ENCODE data around the gene STAM.

Gene STAM

DNA sequence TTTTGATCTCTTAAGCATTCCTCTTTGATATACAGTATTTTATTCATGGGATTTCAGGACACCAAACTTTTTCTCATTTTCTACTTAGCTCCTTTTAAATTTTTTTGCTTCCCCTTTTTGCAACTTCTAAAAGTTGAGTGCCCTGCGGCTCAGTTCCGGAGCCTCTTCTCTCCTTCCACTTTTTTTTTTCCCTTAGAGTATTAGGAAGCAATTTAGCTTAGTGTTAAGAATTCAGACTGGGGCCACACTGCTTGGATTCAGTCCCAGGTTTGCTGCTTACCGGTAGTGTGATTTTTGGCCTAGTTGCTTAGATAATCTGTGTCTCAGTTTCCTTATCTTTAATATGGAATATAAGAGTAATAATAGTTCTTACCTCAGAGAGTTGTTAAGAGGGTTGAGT, 3.4 kb downstream of the STAM start:
- DNase-seq (ENCODE audit: low spot score): no peak

DNA sequence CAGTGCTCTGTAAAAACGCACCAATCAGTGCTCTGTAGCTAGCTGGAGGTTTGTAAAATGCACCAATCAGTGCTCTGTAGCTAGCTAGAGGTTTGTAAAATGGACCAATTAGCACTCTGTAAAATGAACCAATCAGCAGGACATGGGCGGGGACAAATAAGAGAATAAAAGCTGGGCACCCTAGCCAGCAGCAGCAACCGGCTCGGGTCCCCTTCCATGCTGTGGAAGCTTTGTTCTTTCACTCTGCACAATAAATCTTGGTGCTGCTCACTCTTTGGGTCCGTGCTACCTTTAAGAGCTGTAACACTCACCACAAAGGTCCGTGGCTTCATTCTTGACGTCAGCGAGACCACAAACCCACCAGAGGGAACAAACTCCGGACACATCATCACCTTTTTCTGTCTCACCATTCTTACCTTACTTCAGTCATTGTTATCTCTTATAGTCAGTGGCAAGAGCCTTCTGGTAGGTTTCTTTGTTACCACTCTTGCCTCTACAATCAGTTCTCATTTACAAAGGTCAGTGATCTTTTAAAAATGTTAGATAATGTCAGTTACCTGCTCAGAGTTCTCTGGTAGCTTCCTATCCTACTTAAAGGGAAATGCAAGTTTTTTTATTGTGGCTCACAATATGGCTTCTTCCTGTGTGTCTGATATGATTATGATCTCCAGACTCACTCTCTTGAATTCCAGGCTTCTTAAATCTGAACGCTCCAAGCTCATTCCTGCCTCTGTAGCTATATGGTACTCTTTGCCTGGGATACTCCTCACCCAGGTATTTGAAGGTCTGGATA, 4.5 kb downstream of the STAM start:
- DNase-seq (ENCODE audit: low spot score): no peak

DNA sequence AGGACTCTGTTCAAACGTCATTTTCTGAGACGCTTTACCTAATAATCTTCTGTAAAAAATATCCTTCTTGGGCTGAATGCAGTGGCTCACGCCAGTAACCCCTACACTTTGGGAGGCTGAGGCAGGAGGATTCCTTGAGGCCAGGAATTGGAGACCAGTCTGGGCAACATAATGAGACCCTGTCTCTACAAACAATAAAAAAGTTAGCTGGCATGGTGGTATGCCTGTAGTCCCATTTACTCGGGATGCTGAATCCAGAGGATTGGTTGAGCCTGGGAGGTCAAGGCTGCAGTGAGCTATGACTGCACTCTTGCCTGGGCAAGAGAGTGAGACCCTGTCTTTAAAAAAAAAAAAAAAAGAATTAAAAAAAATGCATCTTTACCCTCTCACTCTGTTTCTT, 5.1 kb downstream of the STAM start:
- DNase-seq (ENCODE audit: low spot score): no peak

DNA sequence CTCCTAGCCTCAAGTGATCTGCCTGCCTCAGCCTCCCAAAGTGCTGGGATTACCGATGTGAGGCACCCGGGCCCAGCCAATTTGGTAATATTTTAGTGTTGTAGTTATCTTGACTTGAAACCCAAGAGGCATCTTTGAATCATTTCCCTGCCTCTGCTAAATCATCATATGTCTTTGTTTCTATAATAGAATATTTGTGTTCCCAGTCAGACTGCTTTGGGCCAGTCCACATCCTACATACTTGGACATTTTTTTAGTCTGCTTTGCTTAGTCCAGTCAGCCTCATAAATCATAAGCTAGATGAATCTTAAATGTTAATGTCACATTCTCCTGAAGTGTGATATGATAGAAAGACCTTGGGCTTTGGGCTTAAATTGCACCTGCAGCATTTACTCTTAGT, 5.9 kb downstream of the STAM start:
- no peak for DNase-seq (ENCODE audit: low spot score)

DNA sequence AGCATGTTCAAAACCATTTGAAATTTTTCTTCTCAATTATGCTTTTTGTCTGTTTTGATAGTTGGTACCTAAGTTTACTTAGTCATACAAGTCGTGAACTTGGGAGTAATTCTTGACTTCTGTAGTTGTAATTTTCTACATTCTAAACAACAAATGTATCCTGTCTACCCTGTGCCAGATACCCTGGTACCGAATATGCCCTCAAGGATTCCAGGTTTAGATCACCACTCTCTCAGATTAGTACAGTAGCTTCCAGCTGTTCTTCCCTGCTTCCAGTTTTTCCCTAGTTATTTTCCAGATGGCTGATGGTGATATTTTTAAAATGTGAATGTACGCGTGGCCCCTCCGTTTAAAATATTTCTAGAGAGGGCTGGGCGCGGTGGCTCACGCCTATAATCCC, 6.5 kb downstream of the STAM start:
- no peak for DNase-seq (ENCODE audit: low spot score)

DNA sequence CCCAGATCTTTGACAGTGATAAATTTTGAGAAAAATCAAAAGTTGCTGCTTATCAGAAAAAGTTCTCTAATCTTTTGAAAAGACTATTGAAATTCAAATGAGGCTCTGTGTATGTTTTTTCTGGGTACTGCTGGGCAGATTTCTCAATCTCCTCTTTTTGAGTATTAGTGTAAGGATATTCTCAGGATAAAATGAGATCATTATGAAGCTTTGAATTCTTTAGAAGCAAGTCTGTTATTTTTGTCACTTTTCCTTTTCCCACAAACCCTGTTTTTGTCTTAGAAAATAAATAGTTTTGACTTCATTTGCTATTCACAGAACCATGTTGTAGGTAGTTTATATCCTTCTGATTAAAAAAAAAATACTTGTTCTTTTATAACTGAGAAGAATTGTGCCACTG, 7.9 kb downstream of the STAM start:
- DNase-seq (ENCODE audit: low spot score): no peak

DNA sequence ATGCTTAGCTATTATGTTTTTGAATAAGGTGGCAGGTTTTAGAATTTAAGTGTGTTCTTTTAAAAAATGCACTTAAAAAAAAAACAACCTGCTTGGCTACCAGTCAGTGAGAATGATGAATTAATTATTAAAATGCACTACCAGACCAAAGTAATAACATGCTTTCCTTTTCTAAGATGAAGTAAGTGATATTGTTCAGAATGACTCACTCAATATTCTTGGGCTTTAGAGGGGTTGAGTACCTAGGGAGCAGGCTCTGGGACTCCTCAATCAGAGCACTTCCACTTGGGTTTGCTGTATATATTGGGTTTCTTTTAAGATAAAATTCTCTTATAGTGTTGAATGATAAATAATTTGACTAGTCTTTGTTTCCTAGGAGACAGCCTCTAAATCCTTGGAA, 8.6 kb downstream of the STAM start:
- no peak for DNase-seq (ENCODE audit: low spot score)

DNA sequence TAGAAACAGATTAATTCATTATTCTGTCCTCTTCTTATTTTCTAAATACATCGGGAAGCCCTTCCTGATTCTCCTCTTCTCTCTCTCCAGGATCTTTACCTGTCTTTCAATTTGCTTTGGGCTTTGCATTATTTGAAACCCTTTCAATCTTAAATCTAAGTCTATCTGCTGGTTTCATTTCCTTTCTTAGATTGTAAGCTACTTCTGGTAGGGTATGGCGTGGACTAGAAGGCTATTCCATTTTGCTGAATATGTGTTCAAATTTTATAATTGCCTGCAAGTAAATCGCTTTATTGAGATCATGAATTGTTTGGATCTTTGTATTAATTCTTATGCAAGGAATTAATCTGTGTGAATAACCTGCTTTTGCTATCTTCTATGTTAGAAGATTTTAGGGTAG, 11.1 kb downstream of the STAM start:
- DNase-seq (ENCODE audit: low spot score): no peak

DNA sequence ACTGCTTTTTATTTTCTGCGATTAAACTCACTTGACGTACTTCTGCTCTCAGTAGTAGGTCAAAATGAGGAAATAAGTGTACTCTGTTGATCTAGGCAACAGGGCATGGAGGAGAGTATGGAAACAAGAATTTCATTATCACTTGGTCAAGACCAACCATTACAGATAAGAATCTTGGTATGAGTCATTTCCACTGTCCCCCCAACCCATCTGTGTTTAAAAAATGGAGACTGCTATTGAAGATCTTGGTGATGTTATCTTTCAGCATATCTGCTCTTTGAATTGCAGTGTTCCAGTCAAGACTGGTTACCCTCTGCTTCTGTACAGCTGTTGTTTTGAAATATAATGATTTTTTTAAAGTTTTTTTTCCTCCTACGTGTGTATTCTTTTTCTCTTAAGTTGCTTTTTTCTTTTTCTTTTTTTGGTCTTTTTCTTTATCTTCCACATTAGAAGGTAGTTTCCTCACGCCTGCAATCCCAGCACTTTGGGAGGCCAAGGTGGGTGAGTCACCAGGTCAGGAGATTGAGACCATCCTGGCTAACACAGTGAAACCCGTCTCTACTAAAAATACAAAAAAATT, 11.7 kb downstream of the STAM start:
- no peak for DNase-seq (ENCODE audit: low spot score)

DNA sequence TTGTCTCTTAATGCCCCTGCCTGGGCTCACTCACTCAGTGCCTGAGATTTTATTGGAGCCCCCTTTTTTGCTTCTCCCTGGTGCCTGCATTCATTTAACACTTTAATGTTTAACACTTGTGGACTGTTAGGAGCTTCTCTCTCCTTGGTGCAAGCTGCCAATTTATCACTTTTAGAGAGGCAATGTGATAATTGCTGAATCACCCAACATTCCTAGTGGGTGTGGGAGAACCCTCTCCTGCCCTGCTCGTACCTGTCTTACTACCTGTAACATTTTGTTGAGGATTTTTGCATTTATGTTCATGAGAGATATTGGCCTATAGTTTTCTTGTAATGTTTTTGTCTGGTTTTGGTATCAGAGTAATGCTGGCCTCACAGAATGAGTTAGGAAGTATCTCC, 13.2 kb downstream of the STAM start:
- DNase-seq (ENCODE audit: low spot score): no peak

DNA sequence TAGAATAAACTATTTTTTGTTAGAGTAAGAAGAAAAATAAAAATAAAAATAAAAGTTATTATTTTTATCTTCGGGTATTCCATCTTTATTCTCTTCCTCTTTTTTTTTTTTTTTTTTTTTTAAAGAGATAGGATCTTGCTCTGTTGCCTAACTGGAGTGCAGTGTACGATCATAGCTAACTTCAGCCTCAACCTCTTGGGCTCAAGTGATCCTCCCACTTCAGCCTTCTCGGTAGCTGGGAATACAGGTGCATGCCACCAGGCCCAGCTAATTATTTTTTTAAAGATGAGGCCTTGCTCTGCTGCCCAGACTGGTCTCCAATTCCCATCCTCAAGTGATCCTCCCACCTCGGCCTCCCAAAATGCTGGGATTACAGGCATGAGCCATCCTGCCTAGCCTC, 15.4 kb downstream of the STAM start:
- DNase-seq (ENCODE audit: low spot score): no peak

DNA sequence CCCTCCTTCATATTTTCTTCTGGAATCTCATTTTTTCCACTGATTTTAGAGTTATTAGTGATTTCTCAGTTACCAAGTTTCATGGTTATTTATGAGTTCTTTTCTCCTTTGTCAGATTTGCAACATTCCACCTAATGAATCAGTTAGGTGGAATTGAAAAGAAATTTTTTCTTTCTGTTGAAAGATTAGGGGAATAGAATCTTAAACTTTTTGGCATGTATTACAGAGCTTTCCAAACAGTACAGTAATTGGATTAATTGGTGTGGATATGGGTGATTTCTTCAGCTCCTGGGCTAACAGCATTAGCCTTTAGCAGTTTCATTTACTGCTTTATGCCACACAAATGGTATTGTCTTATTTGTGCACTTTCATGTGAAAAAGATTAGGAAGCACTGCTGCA, 17.0 kb downstream of the STAM start:
- no peak for DNase-seq (ENCODE audit: low spot score)

DNA sequence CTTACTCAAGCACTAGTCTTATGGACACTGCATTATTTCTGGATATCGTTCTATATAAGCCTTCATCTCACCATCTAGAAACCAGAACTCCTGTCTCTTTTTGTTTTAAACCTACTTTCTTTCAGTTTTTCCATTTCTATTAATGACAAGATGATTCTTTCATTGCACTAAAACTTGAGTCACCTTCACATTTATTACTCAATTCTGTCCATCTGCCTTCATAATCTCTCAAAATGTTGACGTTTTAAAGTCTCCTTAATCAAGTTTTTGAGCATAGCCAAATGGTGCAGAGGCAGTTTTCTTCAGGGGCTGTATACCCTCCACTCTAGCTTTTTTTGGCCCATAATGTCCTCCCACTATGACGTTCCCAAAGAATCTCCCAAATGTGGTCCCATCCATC, 17.6 kb downstream of the STAM start:
- DNase-seq (ENCODE audit: low spot score): no peak

DNA sequence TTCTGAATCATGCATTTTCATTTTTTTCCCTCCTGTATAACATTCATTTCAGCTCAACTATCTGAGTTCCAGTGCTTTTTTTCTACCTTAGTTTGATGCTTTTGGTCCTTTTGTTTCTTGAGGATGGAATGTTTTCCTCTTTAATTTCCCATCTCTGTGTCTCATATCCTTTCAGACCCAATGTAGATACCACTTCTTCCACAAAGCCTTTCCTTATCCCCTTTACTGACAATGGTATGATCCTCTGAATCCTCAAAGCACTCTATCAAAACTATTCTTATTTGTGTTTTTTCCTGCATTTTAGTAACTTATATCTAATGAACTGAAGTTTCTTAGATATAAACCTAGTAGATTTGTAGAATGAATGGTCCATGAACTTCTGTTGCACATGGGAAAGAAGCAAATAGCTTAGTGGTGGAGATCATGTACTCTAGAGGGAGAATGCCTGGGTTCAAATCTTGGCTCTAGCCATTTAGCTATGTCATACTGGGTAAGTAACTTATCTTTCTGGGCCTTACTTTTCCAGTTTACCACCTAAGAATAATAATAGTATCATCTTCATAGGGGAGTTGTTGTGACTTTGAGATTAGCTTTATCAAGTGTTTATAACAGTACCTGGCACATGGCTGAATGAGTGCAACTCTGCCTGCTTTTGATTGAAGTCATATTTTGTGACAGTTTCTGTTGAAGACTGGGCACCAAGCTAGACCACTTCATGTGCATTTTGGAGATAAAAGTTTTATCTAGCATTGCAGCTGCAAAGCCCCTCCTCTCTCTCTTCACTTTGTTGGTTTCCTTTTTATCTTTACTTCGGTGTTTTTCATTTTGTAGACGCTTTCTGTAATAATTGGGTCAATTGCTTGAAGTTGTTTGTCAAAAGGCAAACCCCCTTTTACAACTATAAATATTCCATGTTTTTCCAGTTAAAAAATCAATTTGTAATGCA, 18.5 kb downstream of the STAM start:
- DNase-seq (ENCODE audit: low spot score): no peak

DNA sequence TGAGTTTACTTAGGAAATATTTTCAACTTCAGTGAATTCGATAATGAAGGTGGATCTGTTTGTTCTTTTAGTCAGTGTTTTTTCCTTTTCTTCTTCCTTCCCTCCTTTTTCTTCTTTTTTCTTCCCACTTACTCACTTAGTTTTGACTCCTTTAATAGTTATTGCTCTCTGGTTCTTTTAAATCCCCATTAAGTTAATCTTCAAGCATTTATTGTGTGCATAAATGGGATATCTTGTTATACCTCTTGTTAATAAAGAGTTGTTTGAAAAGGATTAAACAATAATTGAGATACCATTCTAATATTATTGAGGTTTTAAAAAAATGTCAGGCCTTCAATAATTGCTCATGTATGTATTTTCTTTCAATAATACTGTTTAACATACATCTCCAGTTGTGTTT, 19.5 kb downstream of the STAM start:
- DNase-seq (ENCODE audit: low spot score): no peak

DNA sequence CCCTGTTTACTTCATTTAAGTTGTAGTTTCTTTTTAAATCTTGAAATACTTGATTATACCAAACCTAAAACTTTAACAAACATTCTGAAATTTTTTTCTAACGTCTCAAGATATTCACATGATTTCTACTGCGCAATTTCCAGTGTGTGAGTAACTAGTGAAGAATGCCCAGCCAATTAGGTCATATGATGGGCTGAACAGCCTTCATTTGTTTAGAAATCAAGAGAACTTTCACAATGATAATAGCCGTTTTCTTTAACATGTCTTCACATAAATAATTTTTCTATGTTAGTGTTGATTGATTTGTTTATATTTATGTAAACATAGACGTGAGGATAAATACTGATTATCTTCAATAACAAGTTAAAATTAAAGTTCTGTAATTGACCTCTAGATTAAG, 21.8 kb downstream of the STAM start:
- DNase-seq (ENCODE audit: low spot score): no peak

DNA sequence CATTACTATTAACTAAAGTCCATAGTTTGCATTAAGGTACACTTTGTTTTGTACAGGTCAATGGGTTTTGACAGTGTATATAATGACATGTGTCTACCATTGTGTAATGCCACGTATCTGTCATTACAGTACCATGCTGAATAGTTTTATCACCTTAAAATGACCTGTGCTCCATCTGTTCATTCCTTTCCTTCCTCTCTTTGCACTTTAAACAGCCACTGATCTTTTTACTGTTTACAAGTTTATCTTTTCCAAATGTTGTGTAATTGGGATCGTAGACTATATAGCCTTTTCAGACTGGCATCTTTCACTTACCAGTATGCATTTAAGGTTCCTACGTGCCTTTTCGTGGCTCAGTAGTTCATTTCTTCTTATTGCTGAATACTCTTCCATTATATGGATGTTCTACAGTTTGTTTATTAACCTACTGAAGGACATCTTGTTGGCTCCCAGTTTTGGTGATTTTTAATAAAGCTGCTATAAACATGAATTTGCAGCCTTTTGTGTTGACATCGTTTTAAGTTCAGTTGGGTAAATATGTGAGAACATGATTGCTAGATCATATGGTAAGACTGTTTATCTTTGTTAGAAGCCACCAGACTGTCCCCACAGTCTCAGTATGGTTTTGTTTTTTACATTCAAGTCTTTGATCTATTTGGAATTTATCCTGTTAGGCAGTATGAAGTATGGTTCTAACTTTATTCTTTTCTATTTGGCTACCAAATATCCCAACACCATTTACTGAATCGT, 24.7 kb downstream of the STAM start:
- no peak for DNase-seq (ENCODE audit: low spot score)

DNA sequence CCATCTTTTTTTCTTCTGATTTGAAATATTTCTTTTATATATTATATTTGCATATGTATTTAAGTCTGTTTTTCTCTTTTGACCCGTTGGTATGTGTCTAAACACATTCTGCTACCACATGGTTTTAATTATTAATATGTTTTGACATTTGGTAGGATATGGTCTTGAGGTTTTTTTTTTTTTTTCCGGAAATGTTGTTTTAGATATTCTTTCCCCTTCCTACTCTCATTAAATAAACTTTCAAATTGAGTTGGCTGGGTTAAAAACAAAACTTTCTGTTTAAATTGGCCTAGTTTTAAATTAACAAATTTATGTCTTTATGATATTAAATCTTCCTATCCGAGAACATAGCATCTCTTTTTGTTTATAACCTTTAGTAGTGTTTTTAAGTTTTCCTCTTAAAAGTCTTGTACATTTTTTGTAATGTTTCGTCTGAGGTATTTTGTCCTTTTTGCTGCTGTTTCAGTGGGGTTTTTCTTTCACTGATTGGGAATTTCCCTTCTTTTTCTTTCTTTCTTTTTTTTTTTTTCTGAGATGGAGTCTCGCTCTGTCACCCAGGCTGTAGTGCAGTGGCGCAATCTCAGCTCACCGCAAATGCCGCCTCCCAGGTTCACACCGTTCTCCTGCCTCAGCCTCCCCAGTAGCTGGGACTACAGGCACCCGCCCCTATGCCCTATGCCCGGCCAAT, 25.4 kb downstream of the STAM start:
- no peak for DNase-seq (ENCODE audit: low spot score)

DNA sequence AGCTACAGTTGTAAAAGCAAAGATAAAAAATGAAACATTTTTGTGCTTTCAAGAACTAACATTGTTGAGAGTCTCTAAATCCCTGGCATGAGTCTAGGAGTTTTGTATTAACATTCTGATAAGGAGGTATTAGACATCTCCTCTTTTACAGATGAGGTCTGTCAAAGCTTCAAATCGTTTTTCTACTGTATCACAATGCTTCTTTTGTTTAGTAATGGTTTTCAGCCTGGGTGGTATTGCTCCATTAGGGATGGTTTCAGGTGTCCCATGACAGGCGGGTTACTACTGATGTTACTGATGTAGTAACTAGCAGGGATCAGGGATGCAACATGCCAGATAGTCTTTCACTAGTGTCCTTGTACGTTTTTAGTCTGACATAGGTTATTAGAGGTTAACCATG, 27.4 kb downstream of the STAM start:
- peak; percentile 33 for DNase-seq (ENCODE audit: low spot score)

DNA sequence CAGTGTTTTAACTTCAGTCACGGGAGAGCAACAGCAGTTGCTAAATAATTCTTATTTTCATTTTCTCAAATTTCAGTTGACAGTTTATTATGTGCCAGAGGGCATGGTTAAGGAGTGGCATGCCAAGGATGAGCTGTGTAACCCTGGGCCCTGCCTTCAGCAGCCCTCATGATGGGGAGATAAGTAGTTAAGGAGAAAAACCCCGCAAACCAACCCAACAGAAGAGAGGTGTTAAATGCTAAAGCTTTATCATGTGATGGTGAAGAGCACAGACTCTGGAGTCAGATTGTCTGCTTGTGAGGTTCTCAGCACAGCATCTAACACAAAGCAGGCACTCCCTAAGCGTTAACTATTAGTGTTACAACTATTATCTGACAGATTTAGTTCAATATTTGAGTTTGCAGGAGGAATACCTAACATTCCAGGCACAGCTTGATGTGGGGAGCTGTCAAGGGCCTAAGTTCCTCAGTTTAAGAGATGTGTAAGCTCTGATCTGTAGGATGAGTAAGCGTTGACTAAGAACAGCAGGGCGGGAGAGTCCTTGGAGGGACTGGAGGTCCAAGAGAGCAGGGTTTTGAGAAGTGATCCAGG, 29.6 kb downstream of the STAM start:
- DNase-seq (ENCODE audit: low spot score): peak; percentile 33

DNA sequence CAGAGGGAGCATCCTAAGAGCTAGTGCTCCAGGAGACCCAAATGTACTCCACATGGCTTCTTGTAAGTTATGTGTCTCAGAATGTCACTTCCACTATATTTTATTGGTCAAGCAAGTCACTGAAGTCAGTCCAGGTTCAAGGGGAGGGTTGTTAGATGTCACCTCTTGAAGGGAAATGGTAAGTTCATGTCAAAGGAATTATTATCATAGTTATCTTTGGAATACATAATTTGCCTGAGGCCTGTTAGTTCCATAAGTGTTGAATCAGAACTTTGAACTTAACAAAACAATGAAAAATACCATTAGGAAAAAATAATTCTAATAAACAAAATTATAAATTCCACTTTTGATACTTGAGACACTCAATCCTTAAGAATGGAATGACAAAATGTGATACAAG, 30.6 kb downstream of the STAM start:
- no peak for DNase-seq (ENCODE audit: low spot score)

Measured in iPS-NIHi11 (cell line).